HCT116 (cell line): ENCODE measurements around the gene FHOD3. TPM values are rescaled to one million over a fixed set of nuclear protein-coding genes. Genes with fewer than 3 reads are reported as not detected.

ENCODE experiments used
- ATAC-seq: fragments of 200-7000 bp; cut with Tn5 transposase; 2 replicates; pipeline ENCODE4 v1.9.1; 2020; ENCODE audit warnings: mild to moderate bottlenecking, moderate library complexity
- BruUV-seq: library from RNA; stranded (reverse); fragments of 400-500 nt; replicated peaks from 2 replicates; lab custom pipeline; 2021; lab: Mats Ljungman, UMichigan
- CTCF ChIA-PET: fragments of 300-600 bp; sonication (Branson Sonifier 250); formaldehyde crosslinking; loops from one replicate; lab custom pipeline; 2021; ENCODE audit warnings: antibody characterized with exemption; lab: Charles Lee
- POLR2A ChIA-PET: fragments of 300-600, 350-600 bp; sonication (Branson Sonifier 250); formaldehyde crosslinking; loops from one replicate; lab custom pipeline; 2021; ENCODE audit warnings: antibody characterized with exemption; lab: Charles Lee
- RAD21 ChIA-PET, 2 experiments: fragments of 300-600 bp; sonication (Branson Sonifier 250); formaldehyde crosslinking; loops; one replicate each; lab custom pipeline; 2023; ENCODE audit warnings: low total read pairs in 2 of 2; ENCODE audit not compliant: uncharacterized antibody in 2 of 2, unreplicated experiment in 2 of 2, low non-redundant PET in 1 of 2; lab: Charles Lee
- DNase-seq: peaks from one replicate; pipeline ENCODE4 v3.0.0-alpha.2; 2010; ENCODE audit warnings: low read depth, low spot score
- H2AFZ ChIP-seq: fragments of 200-600 bp; shearing (Covaris generic), sonication (generic); 2 replicates; pipeline ENCODE4 v1.6.1; 2017; ENCODE audit warnings: low read depth, mixed run types, mixed read lengths, antibody characterized with exemption, low read length; ENCODE audit not compliant: poor library complexity, severe bottlenecking
- H3K27ac ChIP-seq: 2 replicates; pipeline ENCODE4 v1.5.1; 2012; ENCODE audit warnings: low read depth, low read length
- H3K27me3 ChIP-seq: fragments of 200-600 bp; sonication (generic); 2 replicates; pipeline ENCODE4 v1.6.1; 2016; ENCODE audit warnings: mixed run types, low read length, mixed read lengths; ENCODE audit not compliant: insufficient read depth
- H3K36me3 ChIP-seq, 2 experiments: fragments of 200-500 bp in 1 of 2; fragments of 200-600 bp in 1 of 2; sonication (Bioruptor generic) in 1 of 2; sonication (generic) in 1 of 2; 2 replicates each; pipeline versions ENCODE4 v1.5.1 to v1.6.1; 2014 to 2016; ENCODE audit warnings: low read length in 2 of 2, inconsistent platforms in 1 of 2, mixed read lengths in 1 of 2, mixed run types in 1 of 2; ENCODE audit not compliant: insufficient read depth in 2 of 2, control insufficient read depth in 1 of 2
- H3K4me1 ChIP-seq, 2 experiments: fragments of 200-600 bp in 1 of 2; sonication (generic) in 1 of 2; 2 replicates each; pipeline versions ENCODE4 v1.5.1 to v1.6.1; 2012 to 2017; ENCODE audit warnings: low read length in 2 of 2, inconsistent platforms in 1 of 2, mild to moderate bottlenecking in 1 of 2, mixed read lengths in 1 of 2, mixed run types in 1 of 2, moderate library complexity in 1 of 2; ENCODE audit not compliant: insufficient read depth in 2 of 2, control insufficient read depth in 1 of 2
- H3K4me2 ChIP-seq: fragments of 200-600 bp; sonication (generic); 2 replicates; pipeline ENCODE4 v1.6.1; 2017; ENCODE audit warnings: mixed run types, low read length, mixed read lengths
- H3K4me3 ChIP-seq, 2 experiments: fragments of 200-600 bp in 1 of 2; sonication (generic) in 1 of 2; replicated peaks in 1 of 2; 2 replicates each; pipeline ENCODE4 v1.5.1; 2011 to 2016; ENCODE audit warnings: low read length in 2 of 2, control low read depth in 1 of 2, low read depth in 1 of 2, mild to moderate bottlenecking in 1 of 2, mixed read lengths in 1 of 2, mixed run types in 1 of 2
- H3K79me2 ChIP-seq: fragments of 200-600 bp; sonication (generic); 2 replicates; pipeline ENCODE4 v1.6.1; 2017; ENCODE audit warnings: mild to moderate bottlenecking, mixed run types, low read length, moderate library complexity, mixed read lengths; ENCODE audit not compliant: insufficient read depth
- H3K9ac ChIP-seq: fragments of 200-600 bp; sonication (generic); 2 replicates; pipeline ENCODE4 v1.6.1; 2016; ENCODE audit warnings: low read length, mixed read lengths
- H3K9me2 ChIP-seq: fragments of 200-600 bp; sonication (generic), shearing (Covaris generic); 2 replicates; pipeline ENCODE4 v1.6.1; 2017; ENCODE audit warnings: mixed run types, mild to moderate bottlenecking, moderate library complexity; ENCODE audit not compliant: insufficient read depth
- H3K9me3 ChIP-seq, 2 experiments: fragments of 200-500 bp in 1 of 2; fragments of 200-600 bp in 1 of 2; sonication (Bioruptor generic) in 1 of 2; sonication (generic) in 1 of 2; 2 replicates each; pipeline ENCODE4 v1.6.1; 2014 to 2017; ENCODE audit warnings: low read length in 2 of 2, mixed read lengths in 2 of 2, inconsistent platforms in 1 of 2, low read depth in 1 of 2, mild to moderate bottlenecking in 1 of 2, mixed run types in 1 of 2, moderate library complexity in 1 of 2; ENCODE audit not compliant: control insufficient read depth in 1 of 2, insufficient read depth in 1 of 2
- H4K20me1 ChIP-seq: fragments of 200-600 bp; sonication (generic), shearing (Covaris generic); 2 replicates; pipeline ENCODE4 v1.6.1; 2017; ENCODE audit warnings: mixed run types, mild to moderate bottlenecking, moderate library complexity; ENCODE audit not compliant: insufficient read depth
- CBX3 ChIP-seq: IDR thresholded peaks from 2 replicates; pipeline ENCODE4 v1.6.1; 2012; ENCODE audit warnings: low read depth
- CEBPB ChIP-seq: IDR thresholded peaks from 2 replicates; pipeline ENCODE4 v1.6.1; 2012; ENCODE audit warnings: low read depth
- EGR1 ChIP-seq: IDR thresholded peaks from 2 replicates; pipeline ENCODE4 v1.6.1; 2012; ENCODE audit warnings: low read depth
- EZH2 ChIP-seq: fragments of 200-600 bp; sonication (generic); IDR thresholded peaks from 2 replicates; pipeline ENCODE4 v1.6.1; 2017; ENCODE audit warnings: antibody characterized with exemption, mixed run types
- FOSL1 ChIP-seq: IDR thresholded peaks from 2 replicates; pipeline ENCODE4 v1.6.1; 2012; ENCODE audit warnings: low read depth
- POLR2A ChIP-seq: IDR thresholded peaks from 2 replicates; pipeline ENCODE4 v1.7.0; 2011; ENCODE audit warnings: borderline replicate concordance; ENCODE audit not compliant: insufficient read depth, insufficient read length; ENCODE audit errors: extremely low read depth
- POLR2AphosphoS5 ChIP-seq: IDR thresholded peaks from 2 replicates; pipeline ENCODE4 v1.6.1; 2011; ENCODE audit warnings: mild to moderate bottlenecking, low read depth, low read length, moderate library complexity
- RAD21 ChIP-seq: IDR thresholded peaks from 2 replicates; pipeline ENCODE4 v1.6.1; 2012; ENCODE audit warnings: low read depth, mild to moderate bottlenecking
- SIN3A ChIP-seq: IDR thresholded peaks from 2 replicates; pipeline ENCODE4 v1.6.1; 2012; ENCODE audit warnings: low read depth
- SRF ChIP-seq: IDR thresholded peaks from 2 replicates; pipeline ENCODE4 v1.6.1; 2012; ENCODE audit warnings: low read depth
- TCF7L2 ChIP-seq: IDR thresholded peaks from 2 replicates; pipeline ENCODE4 v1.7.0; 2011; ENCODE audit warnings: borderline replicate concordance, inconsistent platforms; ENCODE audit not compliant: insufficient read depth, insufficient read length; ENCODE audit errors: extremely low read depth
- ZNF274 ChIP-seq: fragments of 200-500 bp; sonication (Bioruptor generic); IDR thresholded peaks from 2 replicates; pipeline ENCODE4 v1.6.1; 2014; ENCODE audit warnings: mild to moderate bottlenecking, low read depth, low read length, inconsistent platforms
- intact Hi-C: fragments of 100-400 bp; cut with micrococcal nuclease; formaldehyde crosslinking; loops from 2 replicates; pipeline ENCODE4 v1.10.0; 2022
- total RNA-seq: library from RNA; stranded (reverse); gene quantifications from one replicate; pipeline ENCODE4 v1.2.1, GENCODE V29; 2021; ENCODE audit not compliant: unreplicated experiment

The FHOD3 gene
- total RNA-seq, 1 experiment from 2014 or later: 4.0 TPM

GRCh38 chr18:36469461-36469860 lies 171.9 kb downstream of the FHOD3 start (continued):
- TF ChIP-seq POLR2A: no peak
- no peak for TF ChIP-seq ZNF274
- TF ChIP-seq FOSL1: no peak
- TF ChIP-seq RAD21: no peak
- no peak for TF ChIP-seq POLR2AphosphoS5
- no peak for TF ChIP-seq CEBPB

GRCh38 chr18:36470896-36471295 lies 173.4 kb downstream of the FHOD3 start:
- Histone ChIP-seq H4K20me1 (no peaks in the 10 kb centered on the region), H3K79me2 (no peaks in the 10 kb centered on the region), H3K9me3 (no peaks in the 10 kb centered on the region), H3K4me2 (no peak overlapping the region), H3K9ac (no peak overlapping the region), H3K9me2 (no peaks in the 10 kb centered on the region), H2AFZ (no peak overlapping the region), H3K4me1 (no peaks in the 10 kb centered on the region), H3K27me3 (peaks cover 11% of the 10 kb centered on the region; the same call in 1 of the 2 replicates), H3K27ac (no peak overlapping the region), H3K4me3 (no peak overlapping the region), H3K36me3 (no peaks in the 10 kb centered on the region)
- intact Hi-C loops: loop anchor here (10.0 kb wide), 1 partner anchor 1164 kb away; no protein-coding TSS in a partner anchor
- ChIA-PET CTCF (no interaction called here), RAD21 (no interaction called here), POLR2A (no interaction called here)
- BruUV-seq: no TSS peak
- no peak for ATAC-seq
- TF ChIP-seq EGR1: no peak
- TF ChIP-seq ZNF274: no peak
- no peak for TF ChIP-seq CEBPB
- TF ChIP-seq CBX3: no peak
- TF ChIP-seq FOSL1: no peak
- no peak for TF ChIP-seq POLR2AphosphoS5
- no peak for TF ChIP-seq SIN3A
- TF ChIP-seq SRF: no peak
- TF ChIP-seq POLR2A: no peak
- TF ChIP-seq TCF7L2: no peak
- no peak for TF ChIP-seq EZH2
- no peak for DNase-seq
